GM19397 (cell line): ENCODE measurements around the gene FCRLA.
"Not testable (repeated sequence)": the region's sequence is repeated elsewhere in the genome, so short reads cannot be mapped to it uniquely, and the experiment has no call there.

Experiments
- ATAC-seq: cut with Tn5 transposase; IDR thresholded peaks from one replicate; pipeline ENCODE4 v1.9.1; 2021; ENCODE audit warnings: mild to moderate bottlenecking, moderate library complexity; ENCODE audit not compliant: unreplicated experiment

The FCRLA gene

GRCh38 chr1:161706482-161707347 lies at the start of gene FCRLA:
TSS of gene FCRLA (plus strand) at chr1:161707229. CDS start at chr1:161707265, 36 bp downstream.
- ATAC-seq: peak; percentile 53

GRCh38 chr1:161658524-161658923 lies 48.5 kb upstream of the FCRLA start:
- not testable (repeated sequence) for ATAC-seq

- not testable (repeated sequence) for ATAC-seq
Observed at GRCh38 chr1:161661660-161662311, 45.2 kb upstream of the FCRLA start.

- peak; percentile 75 for ATAC-seq
Observed at GRCh38 chr1:161662684-161663339, 44.2 kb upstream of the FCRLA start, which contains the start of gene FCGR2B. TSS of gene FCGR2B (plus strand) at chr1:161663143. CDS start at chr1:161663242, 99 bp downstream.

GRCh38 chr1:161663569-161663968 lies 43.5 kb upstream of the FCRLA start:
- peak; percentile 16 for ATAC-seq

- ATAC-seq: not testable (repeated sequence)
Observed at GRCh38 chr1:161664689-161665088, 42.3 kb upstream of the FCRLA start.

GRCh38 chr1:161671045-161672020 lies 35.7 kb upstream of the FCRLA start:
- ATAC-seq: not testable (repeated sequence)

GRCh38 chr1:161673437-161673836 lies 33.6 kb upstream of the FCRLA start:
- not testable (repeated sequence) for ATAC-seq

- not testable (repeated sequence) for ATAC-seq
Observed at GRCh38 chr1:161674447-161674846, 32.6 kb upstream of the FCRLA start.

- not testable (repeated sequence) for ATAC-seq
Observed at GRCh38 chr1:161674908-161675307, 32.1 kb upstream of the FCRLA start.

- ATAC-seq: no peak
Observed at GRCh38 chr1:161676441-161676840, 30.6 kb upstream of the FCRLA start.

- no peak for ATAC-seq
Observed at GRCh38 chr1:161676958-161677689, 29.9 kb upstream of the FCRLA start.

GRCh38 chr1:161678500-161678899 lies 28.5 kb upstream of the FCRLA start:
- no peak for ATAC-seq

- no peak for ATAC-seq
Observed at GRCh38 chr1:161681879-161682278, 25.1 kb upstream of the FCRLA start.

GRCh38 chr1:161688946-161689345 lies 18.1 kb upstream of the FCRLA start:
- no peak for ATAC-seq

GRCh38 chr1:161691846-161692245 lies 15.2 kb upstream of the FCRLA start:
- ATAC-seq: no peak

- ATAC-seq: not testable (repeated sequence)
Observed at GRCh38 chr1:161693020-161693712, 13.9 kb upstream of the FCRLA start.

GRCh38 chr1:161698302-161698701 lies 8.7 kb upstream of the FCRLA start:
- not testable (repeated sequence) for ATAC-seq

- no peak for ATAC-seq
Observed at GRCh38 chr1:161702250-161702649, 4.8 kb upstream of the FCRLA start.
